Raji (cell line): ENCODE results near the gene AFF2.

Experiments used
- POLR2A ChIP-seq: IDR thresholded peaks from 2 replicates; pipeline ENCODE4 v1.6.1; 2011; ENCODE audit warnings: low read depth, low read length, control low read depth; ENCODE audit not compliant: insufficient read depth

The AFF2 gene

DNA sequence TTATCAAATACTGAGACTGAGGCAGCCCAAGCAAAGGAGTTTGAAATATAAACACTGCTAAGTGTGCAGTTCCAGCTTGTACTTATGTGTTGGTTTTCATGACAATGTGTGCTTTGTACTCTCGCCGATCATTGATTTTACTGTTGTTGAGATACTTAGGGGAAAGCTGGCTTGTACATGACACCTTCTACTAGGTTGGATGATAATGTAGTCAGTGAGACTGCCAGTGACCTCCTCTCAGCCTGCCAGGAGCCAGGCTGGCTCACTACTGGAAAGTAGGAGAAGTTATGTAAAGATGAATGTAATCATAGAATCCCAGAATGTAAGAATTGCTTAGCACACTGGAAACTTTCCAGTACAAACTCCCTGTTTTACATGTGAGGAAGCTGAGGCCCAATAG is 132.0 kb downstream of the AFF2 start:
- no peak for TF ChIP-seq POLR2A

DNA sequence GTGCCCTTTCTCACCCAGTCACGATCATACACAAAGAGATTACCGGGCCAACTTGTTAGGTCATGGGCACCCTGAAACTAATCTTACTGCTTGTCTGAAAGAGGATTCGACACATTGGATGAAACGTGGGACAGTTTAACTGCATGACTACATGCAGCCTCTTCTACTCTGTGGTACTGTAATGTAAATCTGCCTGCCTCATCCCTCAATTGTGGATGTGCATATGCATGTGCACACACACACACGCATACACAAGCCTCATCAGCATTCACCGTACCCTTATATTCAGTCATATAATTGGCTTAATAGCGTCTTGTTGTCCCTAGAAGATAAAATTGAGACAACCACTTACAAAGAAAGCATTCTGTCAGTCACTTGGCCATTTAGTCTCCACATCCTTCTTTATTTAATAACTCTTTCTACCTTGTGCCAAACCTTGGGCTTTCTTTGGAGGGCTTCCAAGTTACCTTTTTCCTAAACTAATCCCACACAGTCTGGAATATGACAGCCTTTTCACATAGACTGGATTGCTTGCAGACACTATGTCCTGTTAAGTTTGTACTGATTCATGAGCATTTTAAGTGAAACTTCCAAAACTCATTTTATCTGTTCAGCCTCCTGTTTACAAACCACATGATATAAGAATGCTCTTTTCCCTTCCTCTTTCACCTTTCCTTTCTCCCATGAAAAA is 132.9 kb downstream of the AFF2 start:
- TF ChIP-seq POLR2A: no peak

DNA sequence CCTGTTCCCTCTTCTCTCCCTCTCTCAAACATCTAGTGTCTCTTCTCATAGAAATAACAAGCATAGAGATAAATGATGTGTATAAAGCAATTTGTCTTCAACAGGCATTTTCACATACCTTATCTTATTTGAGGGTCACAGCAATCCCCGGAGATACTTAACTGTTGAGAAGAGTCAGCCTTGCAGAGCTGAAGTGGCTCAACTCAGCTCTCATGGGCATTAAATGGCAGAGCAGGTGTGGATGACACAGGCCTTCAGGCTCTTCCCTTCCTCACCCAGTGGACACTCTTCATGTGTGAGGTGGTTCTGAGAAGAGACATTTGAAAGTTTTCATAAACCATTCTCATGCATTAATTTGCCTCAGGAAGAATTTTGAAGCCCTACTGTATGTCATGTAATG is 134.2 kb downstream of the AFF2 start:
- no peak for TF ChIP-seq POLR2A

DNA sequence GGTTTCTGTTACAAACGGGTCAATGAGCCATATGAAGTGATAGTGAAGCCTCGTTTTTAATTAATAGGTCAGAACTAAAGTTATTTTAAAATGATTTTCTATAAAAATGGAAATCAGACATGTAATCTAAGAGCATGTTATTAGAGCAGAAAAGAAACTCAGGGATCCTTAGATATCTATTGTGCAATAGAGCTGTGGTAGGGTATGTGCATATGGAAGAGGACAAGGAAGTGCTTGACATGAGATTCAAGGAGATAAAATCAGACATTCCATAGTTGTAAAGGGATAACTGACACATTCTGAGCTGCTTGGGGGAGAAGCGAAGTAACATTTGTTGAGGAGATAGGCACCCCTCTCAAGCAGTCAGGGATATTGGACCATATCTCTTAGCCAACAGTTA is 143.0 kb downstream of the AFF2 start:
- TF ChIP-seq POLR2A: no peak

DNA sequence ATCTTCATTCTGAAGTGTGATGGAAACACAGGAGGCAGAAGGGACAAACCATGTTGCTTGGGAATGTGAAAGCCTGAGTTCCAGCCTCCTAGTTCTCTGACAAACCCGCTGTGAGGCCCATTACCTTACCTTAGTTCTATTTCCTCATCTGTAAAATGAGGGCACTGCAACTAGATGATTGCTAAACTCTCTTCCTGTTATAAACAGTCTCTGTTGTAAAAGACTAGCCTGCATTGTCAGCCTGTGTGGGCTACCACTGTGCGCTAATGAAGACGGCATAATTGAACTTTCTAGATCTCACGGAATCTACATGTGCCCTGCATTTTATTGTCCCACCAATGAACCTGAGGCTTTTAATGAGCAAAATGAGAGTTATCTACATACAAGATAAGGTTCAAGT is 147.2 kb downstream of the AFF2 start:
- no peak for TF ChIP-seq POLR2A

DNA sequence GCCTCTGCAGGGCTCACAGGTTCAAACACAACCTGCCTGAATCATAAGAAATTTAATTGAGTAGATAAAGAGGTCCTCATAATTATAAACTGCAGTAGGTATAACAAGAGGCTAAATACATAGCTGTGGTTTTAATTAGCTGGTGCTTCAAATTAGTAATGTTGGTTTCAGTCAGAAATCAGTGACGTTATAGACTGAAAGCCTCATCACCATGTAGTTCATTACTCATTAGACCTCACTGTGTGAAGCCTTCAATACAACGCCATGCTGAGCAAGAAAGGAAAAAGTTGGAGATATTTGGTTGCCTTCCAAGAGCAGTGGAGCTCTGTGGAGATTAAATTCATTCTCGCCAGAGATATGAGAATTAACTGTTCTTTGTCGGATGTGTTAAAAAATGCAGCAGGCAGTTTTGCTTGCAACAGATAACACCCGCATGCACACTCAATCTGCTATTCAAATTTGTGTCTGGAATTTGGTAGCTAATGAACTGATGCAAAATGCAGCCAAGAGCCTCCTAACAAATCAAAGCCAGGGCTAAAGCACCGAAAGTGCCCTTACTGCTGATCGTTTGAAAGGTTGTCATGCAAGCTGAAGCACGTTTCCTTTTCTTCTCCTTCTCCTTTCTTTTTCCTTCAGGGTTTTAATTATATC is 148.9 kb downstream of the AFF2 start:
- TF ChIP-seq POLR2A: no peak

DNA sequence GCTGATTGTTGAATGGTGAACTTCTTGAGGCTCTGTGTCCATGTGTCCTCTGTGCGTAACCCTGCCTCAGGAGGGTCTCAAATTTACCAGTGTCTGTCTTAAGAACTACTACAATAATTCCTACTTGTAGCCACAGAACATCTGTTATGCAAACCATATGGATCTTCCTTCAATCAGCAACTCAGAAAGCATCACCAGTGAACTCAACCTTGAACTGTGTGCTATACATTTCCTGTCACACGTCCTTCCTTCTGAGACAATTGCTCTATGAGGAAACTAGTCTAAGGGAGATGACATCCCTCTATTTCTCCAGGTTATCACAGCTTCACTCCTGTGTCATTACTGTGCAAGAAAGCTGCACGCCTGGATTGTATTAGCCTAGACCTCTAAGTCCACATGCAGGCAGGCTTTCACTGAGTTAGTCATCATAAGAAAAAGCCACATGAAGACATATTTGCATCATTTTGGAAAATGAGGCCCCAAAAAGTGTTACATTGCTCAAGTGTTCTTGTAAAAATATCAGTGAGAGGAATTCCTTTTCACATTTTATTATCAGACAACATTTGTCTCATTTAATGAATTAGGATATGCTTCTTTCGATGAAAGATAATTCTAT is 157.8 kb downstream of the AFF2 start:
- no peak for TF ChIP-seq POLR2A

DNA sequence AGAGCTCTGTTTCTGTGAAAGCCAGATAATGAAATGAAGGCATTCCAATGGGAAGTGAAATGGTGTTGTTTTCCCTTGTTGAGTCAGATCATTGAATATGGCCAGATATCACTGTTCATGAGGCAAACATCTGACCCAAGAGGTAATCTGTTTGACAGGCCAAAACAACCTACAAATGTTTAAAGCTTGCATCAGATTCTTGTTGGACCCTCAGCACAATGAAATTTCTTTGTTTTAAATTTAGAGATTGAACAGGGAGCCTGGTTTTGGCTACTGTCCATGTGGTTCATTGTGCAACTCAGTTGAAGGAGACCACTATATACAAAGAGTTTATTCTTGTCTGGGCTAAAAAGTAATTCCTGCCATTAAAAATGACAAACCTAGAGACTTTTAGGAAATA is 159.1 kb downstream of the AFF2 start:
- no peak for TF ChIP-seq POLR2A

DNA sequence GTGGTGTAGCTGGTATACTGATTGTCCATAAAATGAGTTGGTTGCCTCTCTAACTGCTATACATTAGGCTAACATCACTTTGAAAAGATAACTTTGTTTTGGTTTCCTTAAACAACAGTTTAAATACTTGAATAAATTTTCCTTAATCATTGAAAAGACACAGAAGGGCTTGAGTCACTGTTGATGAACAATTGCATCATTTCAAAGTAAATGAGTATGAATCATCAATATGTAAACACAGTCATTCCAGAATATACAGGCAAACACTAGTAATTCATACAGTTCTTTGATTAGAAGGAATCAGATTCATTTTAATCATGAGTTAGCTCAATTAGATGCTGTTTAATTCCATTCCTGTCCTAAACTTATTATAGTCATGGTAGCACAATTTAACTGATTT is 160.6 kb downstream of the AFF2 start:
- no peak for TF ChIP-seq POLR2A

DNA sequence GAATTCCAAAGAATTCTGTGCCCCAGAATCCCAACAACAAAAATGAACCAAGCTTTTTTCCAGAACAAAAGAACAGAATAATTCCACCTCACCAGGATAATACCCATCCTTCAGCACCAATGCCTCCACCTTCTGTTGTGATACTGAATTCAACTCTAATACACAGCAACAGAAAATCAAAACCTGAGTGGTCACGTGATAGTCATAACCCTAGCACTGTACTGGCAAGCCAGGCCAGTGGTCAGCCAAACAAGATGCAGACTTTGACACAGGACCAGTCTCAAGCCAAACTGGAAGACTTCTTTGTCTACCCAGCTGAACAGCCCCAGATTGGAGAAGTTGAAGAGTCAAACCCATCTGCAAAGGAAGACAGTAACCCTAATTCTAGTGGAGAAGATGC is 161.6 kb downstream of the AFF2 start:
- no peak for TF ChIP-seq POLR2A

DNA sequence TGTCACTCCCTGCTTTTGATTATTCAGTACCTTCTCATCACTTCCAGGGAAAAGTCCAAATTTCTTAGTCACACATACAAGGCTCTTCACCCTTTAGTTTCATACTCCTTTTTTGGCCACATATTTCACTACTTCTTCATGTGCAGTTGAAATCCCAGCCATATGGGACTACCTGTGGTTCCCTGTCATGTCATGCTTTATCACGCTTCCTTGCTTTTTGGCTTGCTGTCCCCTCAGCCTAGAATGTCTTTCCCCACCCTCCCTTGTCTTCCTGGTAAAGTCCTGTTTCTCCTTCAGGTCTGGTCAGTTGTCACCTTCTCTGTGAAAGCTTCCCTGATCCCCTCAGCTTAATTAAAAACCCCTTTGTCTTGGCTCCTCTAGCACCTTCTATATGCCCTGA is 163.8 kb downstream of the AFF2 start:
- TF ChIP-seq POLR2A: no peak

DNA sequence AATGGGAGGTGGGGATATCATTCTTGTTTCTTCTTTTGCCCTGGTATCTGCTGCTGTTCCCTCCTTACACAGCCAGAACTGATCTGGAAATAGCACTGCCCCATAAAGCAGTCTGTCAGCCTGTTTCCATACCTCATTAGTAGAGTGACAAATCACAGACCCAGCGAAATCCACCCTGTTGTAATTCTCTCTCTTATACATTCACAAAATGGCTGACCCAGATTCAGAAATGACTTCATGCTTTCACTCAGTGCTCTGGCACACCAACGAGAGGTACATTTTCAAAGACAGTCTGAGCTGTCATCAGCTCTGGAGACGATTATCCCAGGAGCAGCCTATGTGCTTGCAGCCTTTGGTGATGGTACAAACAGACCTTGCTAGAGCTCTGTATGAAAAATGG is 164.6 kb downstream of the AFF2 start:
- no peak for TF ChIP-seq POLR2A

DNA sequence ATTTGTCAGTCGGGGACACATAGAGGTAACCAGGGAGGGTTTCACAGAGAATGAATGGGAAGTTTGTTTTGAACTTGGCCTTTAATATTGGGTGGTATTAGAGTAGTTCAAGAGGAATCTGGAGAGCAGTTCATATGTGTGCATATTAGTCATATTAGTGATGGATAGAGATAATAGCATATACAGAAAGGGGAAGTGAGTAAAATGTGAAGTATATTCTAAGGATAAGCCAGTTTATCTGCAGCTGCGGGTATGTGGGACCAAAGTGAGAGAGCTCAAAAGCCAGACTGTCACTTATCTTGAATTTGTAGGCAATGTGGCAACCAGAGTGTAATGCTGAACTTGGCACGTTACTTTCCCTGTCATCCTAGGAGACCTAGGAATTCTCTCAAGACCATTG is 169.9 kb downstream of the AFF2 start:
- no peak for TF ChIP-seq POLR2A

DNA sequence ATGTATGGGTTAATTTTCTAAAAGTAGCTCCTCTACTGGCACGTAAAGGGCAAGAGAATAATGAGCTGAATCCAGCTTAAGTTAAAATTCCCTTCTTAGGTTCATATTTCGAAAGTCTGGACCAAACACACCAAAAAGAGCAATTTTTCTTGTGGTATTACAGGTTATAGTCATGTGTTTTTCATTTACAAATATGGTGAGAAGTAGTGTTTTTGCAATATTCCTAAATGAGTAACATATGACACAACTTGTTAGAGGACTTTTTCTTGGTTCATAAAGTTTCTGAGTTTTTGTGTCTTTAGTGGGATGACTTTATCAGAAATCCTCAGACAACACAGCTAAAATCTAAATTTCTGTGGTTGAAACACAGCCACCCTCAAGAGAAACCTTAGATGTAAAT is 172.1 kb downstream of the AFF2 start:
- no peak for TF ChIP-seq POLR2A

DNA sequence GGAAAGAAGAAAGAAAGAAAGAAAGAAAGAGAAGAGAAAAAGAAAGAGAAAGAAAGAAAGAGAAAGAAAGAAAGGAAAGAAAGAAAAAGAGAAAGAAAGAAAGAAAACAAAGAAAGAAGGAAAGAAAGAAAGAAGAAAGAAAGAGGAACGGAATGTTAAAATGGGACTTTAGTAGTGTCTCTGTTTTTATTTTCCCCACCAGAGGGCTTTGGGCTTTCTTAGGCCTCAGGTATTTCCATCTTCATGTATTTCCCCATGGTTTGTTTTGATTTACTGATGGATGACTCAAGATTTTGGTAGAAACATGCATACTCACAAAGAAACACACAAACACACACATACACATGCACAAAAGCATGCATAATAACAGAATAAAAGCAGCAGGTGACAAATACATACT is 181.2 kb downstream of the AFF2 start:
- TF ChIP-seq POLR2A: no peak

DNA sequence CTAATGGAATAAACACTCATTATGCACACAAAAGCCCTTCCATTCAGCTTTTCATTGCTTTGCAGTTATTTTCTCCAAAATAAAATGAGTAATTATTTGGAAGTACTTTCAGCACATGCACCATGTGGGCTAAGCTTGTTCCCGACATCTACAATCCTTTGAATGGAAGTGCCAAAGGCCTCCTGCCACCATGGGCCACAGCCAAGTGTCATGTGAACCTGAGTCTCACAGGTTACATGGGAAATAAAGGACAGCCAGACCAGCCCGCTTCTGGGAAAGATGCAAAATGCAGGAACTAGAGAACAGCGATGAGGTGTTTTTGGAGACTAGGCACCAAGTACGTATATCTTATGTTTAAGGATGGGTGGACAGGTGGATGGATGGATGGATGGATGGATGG is 181.8 kb downstream of the AFF2 start:
- TF ChIP-seq POLR2A: no peak
